Stimulated activated CD8-positive, alpha-beta memory T cell treated with anti-CD3 and anti-CD28 coated beads, Interleukin-4, amount 100 ng/mL, for 48 hours (primary cell): Measurements from ENCODE around the gene WNT3A.
A peak's percentile ranks its signal among the peaks of the same experiment; 100 is the strongest.

Source experiments
- DNase-seq: peaks from one replicate; pipeline ENCODE4 v3.0.0-alpha.2; 2020

WNT3A gene

GRCh38 chr1:228034954-228035837 is 28.4 kb downstream of the WNT3A start:
- DNase-seq: no peak

GRCh38 chr1:228035844-228036243 is 29.0 kb downstream of the WNT3A start:
- no peak for DNase-seq

DNA sequence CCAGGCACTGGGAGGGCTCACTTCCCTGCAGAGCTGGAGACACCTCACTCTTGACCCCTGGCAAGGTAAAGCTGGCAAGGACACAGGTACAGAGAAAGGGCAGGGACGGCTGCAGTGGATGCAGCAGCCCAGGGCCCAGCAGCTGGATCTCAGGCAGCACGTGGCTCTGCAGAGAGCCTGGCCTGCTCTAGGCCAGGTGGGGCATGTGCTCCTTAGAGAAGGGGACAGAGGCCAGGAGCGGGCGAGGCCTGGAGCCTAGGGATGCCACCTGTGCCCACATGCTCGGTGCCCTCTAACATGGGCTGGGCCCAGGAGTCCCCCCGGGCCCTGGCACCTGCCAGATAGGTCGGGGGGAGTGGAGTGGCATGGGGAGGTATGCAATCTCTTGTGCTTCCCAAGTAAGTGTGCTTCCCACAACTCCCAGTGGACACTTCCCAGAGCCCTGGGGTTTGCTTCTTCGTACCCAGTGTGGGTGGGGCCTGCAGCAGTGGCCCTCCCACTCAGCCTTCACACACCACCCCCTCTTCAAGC is 30.0 kb downstream of the WNT3A start:
- no peak for DNase-seq

DNA sequence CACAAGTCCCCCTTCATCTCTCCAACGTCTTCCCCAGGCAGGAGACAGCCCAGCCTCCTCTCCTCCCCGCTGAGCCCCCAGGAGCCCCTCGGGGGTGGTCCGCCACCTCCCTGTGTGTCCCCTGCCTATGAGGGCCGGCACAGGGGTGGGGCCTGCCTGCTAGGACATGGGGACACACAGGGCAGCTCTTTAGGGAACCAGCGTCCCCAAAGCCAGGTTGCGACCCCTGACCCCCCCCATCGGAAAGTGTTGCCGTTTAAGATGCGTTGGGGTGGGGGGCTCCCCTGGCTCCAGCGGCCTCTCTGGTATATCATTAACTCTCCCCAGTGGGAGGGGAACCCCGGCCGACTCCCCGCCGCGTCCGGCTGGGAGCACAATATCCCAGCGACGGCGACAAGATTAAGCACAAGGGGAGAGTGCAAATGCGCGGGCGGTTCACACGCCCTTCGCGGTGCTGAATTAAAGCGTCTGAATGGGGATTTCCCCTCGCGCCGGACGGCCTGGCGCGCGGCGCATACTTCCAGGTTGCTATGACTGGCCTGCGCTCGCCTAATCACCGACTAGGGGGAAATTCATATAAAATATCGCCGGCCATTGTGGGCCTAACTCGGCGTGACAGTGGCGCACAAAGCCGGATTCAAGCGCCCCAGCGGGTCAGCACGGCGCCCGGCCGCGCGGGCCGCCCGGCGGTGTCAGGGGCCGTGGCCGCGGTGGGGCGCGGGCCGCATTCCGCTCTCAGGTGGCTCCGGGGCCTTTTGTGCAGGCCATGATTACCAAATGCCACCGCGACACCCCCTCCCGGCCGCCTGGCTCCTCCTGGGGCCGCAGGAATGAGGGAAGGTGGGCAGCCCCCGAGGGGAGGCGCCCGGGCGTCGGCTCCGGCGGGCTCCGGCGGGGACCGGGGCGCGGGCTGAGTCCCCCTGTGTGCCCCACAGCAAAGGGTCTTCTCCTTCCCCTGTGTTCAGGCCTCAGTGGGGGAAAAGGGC is 30.9 kb downstream of the WNT3A start:
- DNase-seq: peak; percentile 59

DNA sequence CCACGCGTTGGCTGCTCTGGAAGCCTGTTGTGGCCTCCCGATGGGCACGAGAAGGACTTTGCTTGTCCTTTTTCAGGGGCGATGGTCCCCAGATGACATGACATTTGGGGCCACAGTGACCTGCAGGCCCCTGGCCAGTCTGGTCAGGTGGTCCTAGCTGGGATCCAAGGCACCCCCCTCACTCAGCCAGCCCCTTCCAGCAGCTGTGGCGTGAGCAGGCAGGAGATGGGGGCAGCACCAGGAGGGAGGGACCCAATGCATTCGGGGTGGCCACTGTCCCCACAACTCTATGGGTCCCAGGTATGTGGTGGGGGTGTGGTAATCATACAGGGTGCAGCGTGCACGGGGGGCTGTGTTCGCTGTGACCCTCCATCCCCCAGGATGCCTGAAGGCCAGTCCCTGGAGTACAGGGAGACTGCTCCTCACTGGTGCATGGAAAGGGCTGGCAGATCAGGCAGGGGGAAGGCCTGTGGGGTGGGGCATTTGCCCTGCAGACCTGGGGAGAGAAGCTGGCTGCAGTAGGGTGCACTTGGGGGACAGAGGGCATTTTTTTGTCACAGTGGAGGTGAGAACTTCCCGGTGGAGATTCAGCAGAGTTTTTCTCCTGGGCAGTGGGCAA is 31.7 kb downstream of the WNT3A start:
- no peak for DNase-seq

DNA sequence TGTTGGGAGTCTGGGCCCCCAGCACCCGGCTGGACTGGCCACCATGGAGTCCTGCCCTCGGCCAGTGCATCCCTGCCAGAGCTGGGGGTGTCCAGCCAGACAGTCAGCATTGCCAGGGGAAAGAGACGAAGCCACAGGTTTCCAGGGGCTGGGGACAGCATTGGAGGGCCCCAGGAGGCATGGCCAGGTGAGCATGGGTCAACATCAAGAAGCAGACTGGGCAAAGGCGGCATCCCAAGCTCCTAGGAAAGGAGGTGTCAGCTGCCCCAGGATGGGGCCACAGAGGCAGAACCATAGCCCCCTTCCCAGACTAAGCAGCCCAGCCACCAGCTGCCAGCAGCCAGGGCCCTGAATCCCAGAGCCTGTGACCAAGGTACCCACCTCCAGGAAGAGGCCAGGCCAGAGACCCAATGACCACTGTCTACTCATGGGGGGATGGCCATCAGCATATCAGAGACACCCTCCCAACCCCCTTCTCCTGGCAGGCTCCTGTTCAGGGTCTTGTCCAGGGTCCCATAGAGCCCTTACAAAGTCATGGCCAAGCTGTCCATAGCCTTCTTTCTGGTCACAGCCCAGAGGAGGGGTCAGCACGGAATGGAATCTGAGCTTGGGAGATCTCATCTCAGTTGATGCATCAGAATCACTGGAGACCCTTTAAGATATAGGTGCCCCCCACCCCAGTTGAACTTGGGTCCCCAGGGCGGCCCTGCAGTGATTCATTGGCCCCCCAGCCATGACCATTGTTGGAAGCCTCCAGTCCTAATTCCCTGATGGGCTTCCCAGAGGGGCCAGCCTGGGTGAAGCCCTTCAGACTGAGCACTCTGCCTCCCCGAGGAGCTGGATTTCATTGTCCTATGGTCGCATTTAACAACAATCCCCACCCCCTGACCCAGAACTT is 32.5 kb downstream of the WNT3A start:
- DNase-seq: no peak

GRCh38 chr1:228039986-228040385 is 33.2 kb downstream of the WNT3A start:
- no peak for DNase-seq

GRCh38 chr1:228041316-228041715 is 34.5 kb downstream of the WNT3A start:
- DNase-seq: no peak

- DNase-seq: no peak
Measured at GRCh38 chr1:228042508-228042907, 35.7 kb downstream of the WNT3A start.

GRCh38 chr1:228043281-228043848 is 36.6 kb downstream of the WNT3A start:
- DNase-seq: no peak

DNA sequence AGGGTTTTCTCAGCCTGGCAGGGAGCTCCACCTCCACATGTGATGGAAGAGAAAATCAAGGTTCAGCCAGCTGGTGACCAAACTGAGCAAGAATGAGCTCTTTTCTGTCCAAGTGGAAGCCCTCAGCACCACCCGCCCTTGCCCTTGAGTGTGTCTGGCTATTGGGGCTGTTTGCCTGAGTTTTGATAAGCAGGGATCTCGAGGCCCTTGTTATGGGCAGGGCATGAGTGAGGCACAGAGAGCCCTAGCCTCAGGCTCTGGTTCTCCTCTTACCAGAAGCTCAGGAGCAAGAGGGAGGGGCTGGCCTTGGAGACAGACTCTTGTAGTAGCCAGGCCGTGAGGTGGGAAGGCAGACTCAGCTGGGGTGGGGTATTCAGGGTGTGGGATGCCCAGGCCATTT is 38.2 kb downstream of the WNT3A start:
- no peak for DNase-seq

DNA sequence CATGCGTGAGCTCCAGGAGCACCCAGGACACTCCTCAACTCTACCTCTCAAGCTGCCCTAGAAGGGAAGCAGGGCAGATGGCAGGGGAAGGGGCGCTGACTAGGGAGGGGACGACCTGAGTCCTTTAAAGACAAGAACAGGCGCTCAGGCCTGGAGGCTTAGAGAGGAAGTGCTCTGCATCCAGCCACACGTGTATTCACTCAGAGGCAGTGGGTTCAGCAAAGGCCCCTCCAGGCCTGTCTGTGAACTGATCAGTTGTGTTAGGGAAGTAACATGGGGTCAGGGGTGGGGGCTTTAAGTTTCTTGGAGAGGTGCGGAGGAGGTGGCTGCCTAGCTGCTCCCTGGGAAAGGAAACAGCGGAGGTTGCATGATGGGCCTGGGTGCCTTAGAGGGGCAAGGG is 38.6 kb downstream of the WNT3A start:
- no peak for DNase-seq

DNA sequence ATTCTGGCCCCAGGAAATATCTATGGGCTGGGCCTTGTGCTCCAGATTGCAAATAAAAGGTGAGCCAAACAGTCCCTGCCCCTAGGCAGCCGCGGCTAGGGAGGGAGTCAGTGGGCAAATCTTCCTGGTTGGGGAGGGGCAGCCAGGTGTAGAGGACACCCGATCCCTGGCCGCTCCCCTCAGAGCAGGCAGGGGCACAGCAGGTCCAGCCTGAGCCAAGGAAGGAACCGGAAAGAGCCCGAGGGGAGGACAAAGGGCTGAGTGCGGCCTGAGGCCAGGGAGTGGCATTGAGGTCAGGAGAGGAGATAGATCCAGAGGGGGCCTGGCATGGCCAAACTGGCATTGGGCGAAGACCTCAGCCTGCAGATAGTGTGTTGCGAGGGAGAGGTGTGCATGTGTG is 39.1 kb downstream of the WNT3A start:
- DNase-seq: no peak

- no peak for DNase-seq
Measured at GRCh38 chr1:228046421-228047182, 39.8 kb downstream of the WNT3A start.

DNA sequence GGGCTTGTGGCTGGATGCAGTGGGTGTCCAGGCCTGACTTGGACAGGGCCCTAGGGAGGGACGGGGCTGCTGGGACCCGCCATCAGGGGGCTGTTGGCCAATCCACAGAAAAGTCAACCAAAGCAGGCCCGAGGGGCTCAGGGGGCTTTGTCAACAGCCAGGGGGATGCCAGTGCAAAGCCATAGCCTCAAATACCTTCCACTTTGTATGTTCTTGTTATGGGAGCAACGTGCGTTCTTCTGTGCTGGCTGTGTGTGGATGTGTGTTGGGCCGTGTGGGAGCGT is 40.3 kb downstream of the WNT3A start:
- DNase-seq: no peak

DNA sequence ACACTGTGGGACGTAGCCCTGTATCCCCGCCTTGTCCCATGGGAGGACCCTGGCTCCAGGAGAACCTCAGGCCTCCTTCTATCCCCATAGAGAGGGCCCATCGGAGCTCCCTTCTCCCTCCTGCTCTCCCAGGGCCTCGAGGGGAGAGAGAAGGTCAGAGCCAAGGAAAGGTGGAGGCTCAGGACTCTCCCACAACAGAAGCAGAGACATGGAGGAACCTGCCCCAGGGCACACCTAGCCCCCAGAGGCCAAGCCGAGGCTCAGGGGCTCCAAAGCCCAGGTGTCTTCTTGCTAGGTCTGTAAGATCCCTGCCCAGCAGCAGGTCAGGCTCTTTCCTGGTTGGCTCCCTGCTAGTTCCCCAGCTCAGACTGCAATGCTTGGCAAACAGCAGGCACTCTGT is 41.3 kb downstream of the WNT3A start:
- no peak for DNase-seq

GRCh38 chr1:228048659-228049298 is 42.0 kb downstream of the WNT3A start:
- DNase-seq: no peak

GRCh38 chr1:228050571-228051231 is 43.9 kb downstream of the WNT3A start:
- no peak for DNase-seq

- DNase-seq: no peak
Measured at GRCh38 chr1:228058172-228058948, 51.6 kb downstream of the WNT3A start.
